Astrocyte (in vitro differentiated cells and primary cell): ENCODE measurements around the gene MOK. TPM values are rescaled to one million over a fixed set of nuclear protein-coding genes. Genes with fewer than 3 reads are reported as not detected.
A peak's percentile ranks its signal among the peaks of the same experiment; 100 is the strongest.

Experiments used
- DNase-seq: peaks from one replicate; pipeline ENCODE4 v3.0.0-alpha.2; 2010; ENCODE audit warnings: low read depth
- FAIRE-seq: peaks from 2 replicates; lab custom pipeline; 2011; peaks lifted over from hg19 to GRCh38; lab: Jason Lieb, UNC
- H2AFZ ChIP-seq: 2 replicates; pipeline ENCODE4 v1.6.0; 2012; ENCODE audit warnings: low read depth, low read length, inconsistent platforms
- H3K27ac ChIP-seq: 2 replicates; pipeline ENCODE4 v1.5.1; 2011; ENCODE audit warnings: low read depth, low read length, inconsistent platforms
- H3K27me3 ChIP-seq: 2 replicates; pipeline ENCODE4 v1.6.0; 2011; ENCODE audit warnings: low read length, inconsistent platforms; ENCODE audit not compliant: insufficient read depth
- H3K36me3 ChIP-seq: 2 replicates; pipeline ENCODE4 v1.5.1; 2011; ENCODE audit warnings: low read length, inconsistent platforms; ENCODE audit not compliant: insufficient read depth
- H3K4me1 ChIP-seq: 2 replicates; pipeline ENCODE4 v1.5.1; 2011; ENCODE audit warnings: low read length, inconsistent platforms; ENCODE audit not compliant: insufficient read depth
- H3K4me2 ChIP-seq: 2 replicates; pipeline ENCODE4 v1.6.0; 2012; ENCODE audit warnings: low read length, inconsistent platforms
- H3K4me3 ChIP-seq: 2 replicates; pipeline ENCODE4 v1.5.1; 2011; ENCODE audit warnings: low read depth, mild to moderate bottlenecking, low read length, inconsistent platforms; ENCODE audit not compliant: insufficient read depth
- H3K79me2 ChIP-seq: 2 replicates; pipeline ENCODE4 v1.6.0; 2012; ENCODE audit warnings: mild to moderate bottlenecking, low read length, inconsistent platforms; ENCODE audit not compliant: insufficient read depth
- H3K9ac ChIP-seq: 2 replicates; pipeline ENCODE4 v1.6.0; 2012; ENCODE audit warnings: mild to moderate bottlenecking, low read length, inconsistent platforms
- H3K9me3 ChIP-seq: 2 replicates; pipeline ENCODE4 v1.5.1; 2012; ENCODE audit warnings: low read depth, mild to moderate bottlenecking, low read length, inconsistent platforms; ENCODE audit not compliant: insufficient read depth
- H4K20me1 ChIP-seq: 2 replicates; pipeline ENCODE4 v1.6.0; 2012; ENCODE audit warnings: low read length, inconsistent platforms; ENCODE audit not compliant: insufficient read depth
- H3K27ac Mint-ChIP-seq: one replicate; pipeline ENCODE4 v1.8.0; 2021; ENCODE audit warnings: mild to moderate bottlenecking, mixed read lengths; ENCODE audit not compliant: unreplicated experiment
- H3K27me3 Mint-ChIP-seq: one replicate; pipeline ENCODE4 v1.8.0; 2021; ENCODE audit warnings: low read depth, mixed read lengths; ENCODE audit not compliant: unreplicated experiment
- H3K36me3 Mint-ChIP-seq: one replicate; pipeline ENCODE4 v1.8.0; 2021; ENCODE audit warnings: low read depth, mixed read lengths; ENCODE audit not compliant: unreplicated experiment
- H3K4me1 Mint-ChIP-seq: one replicate; pipeline ENCODE4 v1.8.0; 2021; ENCODE audit warnings: low read depth, mixed read lengths; ENCODE audit not compliant: unreplicated experiment
- H3K4me3 Mint-ChIP-seq: one replicate; pipeline ENCODE4 v1.8.0; 2021; ENCODE audit warnings: mild to moderate bottlenecking, moderate library complexity, mixed read lengths; ENCODE audit not compliant: unreplicated experiment
- H3K9me3 Mint-ChIP-seq: one replicate; pipeline ENCODE4 v1.8.0; 2021; ENCODE audit warnings: mild to moderate bottlenecking, mixed read lengths; ENCODE audit not compliant: unreplicated experiment
- EZH2 ChIP-seq: IDR thresholded peaks from 2 replicates; pipeline ENCODE4 v1.6.1; 2012; ENCODE audit warnings: mild to moderate bottlenecking, low read length, inconsistent platforms; ENCODE audit not compliant: insufficient read depth
- total RNA-seq: library from RNA; stranded (reverse); gene quantifications from 2 replicates; pipeline ENCODE4 v1.2.1, GENCODE V29; 2021
- TF ChIP-seq, protein P1 (sequence below): IDR thresholded peaks from 2 replicates; pipeline ENCODE4 v1.5.1; 2011; ENCODE audit warnings: low read depth, mild to moderate bottlenecking, inconsistent platforms, low read length, moderate library complexity; ENCODE audit not compliant: insufficient read depth

The MOK gene
- total RNA-seq, 1 donor from 2014 or later: 9.3 TPM

DNA sequence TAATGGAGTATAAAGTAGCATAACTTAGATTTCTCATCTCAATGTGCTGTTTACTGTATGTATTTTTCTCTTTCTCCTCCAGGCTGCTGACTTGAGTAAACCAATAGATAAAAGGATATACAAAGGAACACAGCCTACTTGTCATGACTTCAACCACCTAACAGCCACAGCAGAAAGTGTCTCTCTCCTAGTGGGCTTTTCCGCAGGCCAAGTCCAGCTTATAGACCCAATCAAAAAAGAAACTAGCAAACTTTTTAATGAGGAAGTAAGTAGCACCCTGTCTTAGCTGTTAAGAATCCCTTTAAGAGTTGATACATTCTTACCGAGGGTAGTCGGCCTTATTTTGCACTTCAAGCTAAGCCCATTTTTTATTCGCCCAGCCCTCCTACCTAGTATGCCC is 110.1 kb downstream of the MOK start:
- H3K9me3 Mint-ChIP-seq: no peaks in the 10 kb centered on the region
- H3K27ac Mint-ChIP-seq: no peak overlapping the region
- no peak for DNase-seq
- Histone ChIP-seq H3K79me2 (peaks cover 86% of the 10 kb centered on the region), H3K27me3 (no peaks in the 10 kb centered on the region), H3K27ac (no peak overlapping the region), H3K9me3 (no peaks in the 10 kb centered on the region), H3K9ac (no peak overlapping the region), H4K20me1 (peaks cover 65% of the 10 kb centered on the region), H3K4me3 (no peak overlapping the region), H3K4me2 (no peak overlapping the region), H3K4me1 (no peaks in the 10 kb centered on the region), H2AFZ (no peak overlapping the region), H3K36me3 (peaks cover 21% of the 10 kb centered on the region)
- H3K4me3 Mint-ChIP-seq: no peak overlapping the region
- H3K27me3 Mint-ChIP-seq: no peaks in the 10 kb centered on the region
- peaks cover 9% of the 10 kb centered on the region for H3K36me3 Mint-ChIP-seq
- FAIRE-seq: no peak
- peaks cover 22% of the 10 kb centered on the region for H3K4me1 Mint-ChIP-seq
- TF ChIP-seq, protein P1, sequence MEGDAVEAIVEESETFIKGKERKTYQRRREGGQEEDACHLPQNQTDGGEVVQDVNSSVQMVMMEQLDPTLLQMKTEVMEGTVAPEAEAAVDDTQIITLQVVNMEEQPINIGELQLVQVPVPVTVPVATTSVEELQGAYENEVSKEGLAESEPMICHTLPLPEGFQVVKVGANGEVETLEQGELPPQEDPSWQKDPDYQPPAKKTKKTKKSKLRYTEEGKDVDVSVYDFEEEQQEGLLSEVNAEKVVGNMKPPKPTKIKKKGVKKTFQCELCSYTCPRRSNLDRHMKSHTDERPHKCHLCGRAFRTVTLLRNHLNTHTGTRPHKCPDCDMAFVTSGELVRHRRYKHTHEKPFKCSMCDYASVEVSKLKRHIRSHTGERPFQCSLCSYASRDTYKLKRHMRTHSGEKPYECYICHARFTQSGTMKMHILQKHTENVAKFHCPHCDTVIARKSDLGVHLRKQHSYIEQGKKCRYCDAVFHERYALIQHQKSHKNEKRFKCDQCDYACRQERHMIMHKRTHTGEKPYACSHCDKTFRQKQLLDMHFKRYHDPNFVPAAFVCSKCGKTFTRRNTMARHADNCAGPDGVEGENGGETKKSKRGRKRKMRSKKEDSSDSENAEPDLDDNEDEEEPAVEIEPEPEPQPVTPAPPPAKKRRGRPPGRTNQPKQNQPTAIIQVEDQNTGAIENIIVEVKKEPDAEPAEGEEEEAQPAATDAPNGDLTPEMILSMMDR: no peak
- no peak for TF ChIP-seq EZH2

DNA sequence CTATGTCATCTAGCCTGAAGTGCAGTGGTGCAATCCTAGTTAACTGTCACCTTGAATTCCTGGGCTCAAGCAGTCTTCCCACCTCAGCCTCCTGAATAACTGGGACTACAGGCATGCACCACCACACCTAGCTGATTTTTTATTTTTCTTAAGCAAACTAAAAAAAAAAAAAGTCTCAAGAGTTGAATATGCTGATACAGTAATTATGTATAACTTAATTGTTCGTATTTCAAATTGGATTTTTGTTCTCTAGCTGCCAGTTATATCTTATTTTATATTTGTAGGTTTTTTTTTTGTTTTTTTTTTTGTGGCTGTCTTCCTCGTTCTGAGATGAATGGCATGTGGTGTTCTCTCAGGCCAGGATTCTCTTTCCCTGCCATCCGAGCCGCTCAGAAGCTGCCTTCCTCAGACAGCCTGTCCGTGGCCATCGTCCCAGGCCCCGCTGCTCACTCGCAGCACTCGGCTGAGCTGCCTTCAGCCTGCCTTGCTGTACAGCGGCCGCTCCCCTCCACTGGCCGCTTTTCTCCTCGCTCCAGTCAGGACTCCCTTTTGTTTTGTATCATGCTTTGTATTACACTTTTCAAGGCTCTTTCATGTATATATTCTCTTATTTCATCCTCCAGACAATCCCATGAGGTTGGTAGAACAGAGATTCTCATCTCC is 112.0 kb downstream of the MOK start:
- FAIRE-seq: no peak
- peaks cover 24% of the 10 kb centered on the region for H3K4me1 Mint-ChIP-seq
- peaks cover 93% of the 10 kb centered on the region for H3K79me2 ChIP-seq

More for the DNA sequence above, 112.0 kb downstream of the MOK start:
- no peak overlapping the region for H3K27ac ChIP-seq
- Mint-ChIP-seq H3K36me3 (peaks cover 4% of the 10 kb centered on the region), H3K9me3 (no peaks in the 10 kb centered on the region), H3K4me3 (no peak overlapping the region), H3K27ac (peak overlapping the region; percentile 23), H3K27me3 (no peaks in the 10 kb centered on the region)
- no peak overlapping the region for H2AFZ ChIP-seq
- DNase-seq: no peak
- no peaks in the 10 kb centered on the region for H3K9me3 ChIP-seq
- peaks cover 3% of the 10 kb centered on the region for H3K4me1 ChIP-seq
- H3K4me3 ChIP-seq: no peak overlapping the region
- no peak overlapping the region for H3K4me2 ChIP-seq
- peaks cover 68% of the 10 kb centered on the region for H4K20me1 ChIP-seq
- H3K36me3 ChIP-seq: peaks cover 11% of the 10 kb centered on the region
- H3K27me3 ChIP-seq: no peaks in the 10 kb centered on the region
- TF ChIP-seq EZH2: no peak
- TF ChIP-seq, protein P1: no peak
- no peak overlapping the region for H3K9ac ChIP-seq
